K562 (cell line): Measurements from ENCODE around the gene PIK3CD. TPM values are rescaled to one million over a fixed set of nuclear protein-coding genes. Genes with fewer than 3 reads are reported as not detected.
A peak's percentile ranks its signal among the peaks of the same experiment; 100 is the strongest.

Source experiments
- HDAC1 ChIP-seq, 2 experiments: fragments of 450-650 bp; IDR thresholded peaks; 2 replicates each; pipeline ENCODE4 v1.6.1; 2016 to 2017; ENCODE audit warnings: inconsistent platforms in 1 of 2, mild to moderate bottlenecking in 1 of 2, moderate library complexity in 1 of 2
- HDAC2 ChIP-seq: fragments of 450-650 bp; IDR thresholded peaks from 2 replicates; pipeline ENCODE4 v1.6.1; 2016; ENCODE audit warnings: mild to moderate bottlenecking
- MBD2 ChIP-seq: sonication (generic); IDR thresholded peaks from 2 replicates; pipeline ENCODE4 v1.6.1; 2016; ENCODE audit warnings: low read depth, borderline replicate concordance
- MYBL2 ChIP-seq, 2 experiments: fragments of 450-650 bp in 1 of 2; sonication (generic) in 1 of 2; formaldehyde crosslinking in 1 of 2; IDR thresholded peaks; 2 replicates each; pipeline versions ENCODE4 v1.6.1 to v1.8.1; 2017 to 2022; ENCODE audit warnings: borderline replicate concordance in 1 of 2, inconsistent platforms in 1 of 2, low read depth in 1 of 2, mild to moderate bottlenecking in 1 of 2, missing genetic modification reagents in 1 of 2, moderate library complexity in 1 of 2
- NBN ChIP-seq: fragments of 450-650 bp; IDR thresholded peaks from 2 replicates; pipeline ENCODE4 v1.6.1; 2016; ENCODE audit warnings: low read depth, mild to moderate bottlenecking
- NR2C1 ChIP-seq, 2 experiments: fragments of 450-650 bp; IDR thresholded peaks; 2 replicates each; pipeline ENCODE4 v1.6.1; 2017; ENCODE audit warnings: mild to moderate bottlenecking in 2 of 2, antibody characterized with exemption in 1 of 2, inconsistent platforms in 1 of 2, missing compliant biosample characterization in 1 of 2, missing genetic modification characterization in 1 of 2
- POLR2A ChIP-seq: fragments of 450-650 bp; conservative IDR thresholded peaks from 2 replicates; pipeline ENCODE4 v1.6.1; 2016
- RFX7 ChIP-seq: fragments of 250-450 bp; sonication (Bioruptor Pico); IDR thresholded peaks from 2 replicates; pipeline ENCODE4 v1.5.1; 2021; ENCODE audit warnings: mild to moderate bottlenecking
- SRSF7 ChIP-seq: fragments of 200-400 bp; formaldehyde crosslinking; optimal IDR thresholded peaks from 2 replicates; pipeline ENCODE3; 2017; ENCODE audit warnings: mild to moderate bottlenecking, low read depth, low read length
- ZFP1 ChIP-seq: fragments of 450-650 bp; formaldehyde crosslinking; IDR thresholded peaks from 2 replicates; pipeline ENCODE4 v1.4.0; 2020; ENCODE audit warnings: mild to moderate bottlenecking, mixed read lengths
- ZNF57 ChIP-seq: fragments of 450-650 bp; formaldehyde crosslinking; IDR thresholded peaks from 2 replicates; pipeline ENCODE4 v1.4.0; 2020; ENCODE audit warnings: mild to moderate bottlenecking, moderate library complexity
- polyA plus RNA-seq, 8 experiments: library from polyadenylated mRNA; depleted of rRNA in 4 of 8; stranded (reverse) in 5 of 8; unstranded in 3 of 8; fragments of >200 nt; fragmentation: Nextera tagmentation in 2 of 8; fragmentation: Illumina TruSeq in 1 of 8; extraction: Ambion mirVana in 2 of 8; extraction: Trizol in 1 of 8; gene quantifications; 2 replicates each; pipeline versions ENCODE4 v1.2.1 to v1.2.3, GENCODE V29; 2011 to 2014; ENCODE audit warnings: inconsistent platforms in 1 of 8, missing spikeins in 1 of 8
- total RNA-seq, 7 experiments: library from RNA; depleted of rRNA in 6 of 7; stranded (reverse); fragments of >200 nt in 6 of 7; fragmentation: Illumina TruSeq in 2 of 7; extraction: Trizol in 2 of 7; gene quantifications; 2 replicates each; pipeline versions ENCODE4 v1.2.1 to v1.2.3, GENCODE V29; 2011 to 2021; ENCODE audit warnings: low replicate concordance in 1 of 7
- TF ChIP-seq, protein P1 (sequence below): fragments of 450-650 bp; formaldehyde crosslinking; IDR thresholded peaks from 2 replicates; pipeline ENCODE4 v1.4.0; 2020; ENCODE audit warnings: mild to moderate bottlenecking, moderate library complexity
- TF ChIP-seq, protein P2 (sequence below): sonication (generic); formaldehyde crosslinking; IDR thresholded peaks from 2 replicates; pipeline ENCODE4 v1.8.0; 2023; ENCODE audit warnings: mild to moderate bottlenecking, missing genetic modification reagents
- TF ChIP-seq, protein P3 (sequence below): fragments of 250-450 bp; sonication (Bioruptor Pico); IDR thresholded peaks from 2 replicates; pipeline ENCODE4 v1.8.0; 2022; ENCODE audit warnings: moderate library complexity, mild to moderate bottlenecking, inconsistent platforms

PIK3CD gene
- total and polyA plus RNA-seq, 9 of the 15 experiments (the other 6 are each of a cell fraction or from before 2014, with no cell fraction given), result 1.8 to 20.8 (median 7.2) TPM

DNA sequence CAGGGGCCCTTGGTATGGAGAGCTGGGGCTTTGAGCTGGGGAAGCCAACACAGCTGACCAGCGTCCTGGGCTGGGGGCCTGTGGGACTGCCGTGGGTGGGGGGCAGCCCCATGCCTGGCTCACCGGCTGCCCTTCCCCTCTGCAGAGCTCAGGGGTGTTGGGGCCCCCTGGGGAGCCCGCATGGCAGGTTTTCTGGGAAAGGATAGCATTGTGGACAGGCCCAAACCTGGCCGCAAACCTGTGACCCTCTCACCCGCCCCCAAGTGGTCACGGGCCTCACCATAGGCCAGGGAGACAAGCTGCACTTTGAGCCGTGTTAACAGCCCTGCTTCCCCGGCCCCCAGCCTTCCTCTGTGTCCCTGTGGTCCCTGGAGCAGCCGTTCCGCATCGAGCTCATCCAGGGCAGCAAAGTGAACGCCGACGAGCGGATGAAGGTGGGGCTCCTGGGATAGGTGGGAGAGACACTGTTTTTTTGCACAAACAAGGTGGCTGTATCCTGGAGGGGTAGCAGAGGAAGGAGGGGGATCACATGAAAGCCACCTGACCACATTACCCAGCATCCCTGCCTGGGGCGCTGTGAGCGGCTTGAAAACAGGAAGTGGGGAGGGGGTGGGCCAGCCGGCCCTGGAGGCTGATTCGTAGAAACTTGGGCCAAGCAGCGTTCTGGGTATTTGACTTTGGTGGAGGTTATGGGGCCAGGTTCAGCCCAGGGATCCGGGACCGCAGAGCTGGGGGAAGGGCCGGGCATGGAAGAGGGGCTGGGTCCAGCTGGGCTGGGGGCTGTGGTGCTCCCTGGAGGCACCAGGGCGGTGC is 65.9 kb downstream of the PIK3CD start (continued):
- TF ChIP-seq, protein P1, sequence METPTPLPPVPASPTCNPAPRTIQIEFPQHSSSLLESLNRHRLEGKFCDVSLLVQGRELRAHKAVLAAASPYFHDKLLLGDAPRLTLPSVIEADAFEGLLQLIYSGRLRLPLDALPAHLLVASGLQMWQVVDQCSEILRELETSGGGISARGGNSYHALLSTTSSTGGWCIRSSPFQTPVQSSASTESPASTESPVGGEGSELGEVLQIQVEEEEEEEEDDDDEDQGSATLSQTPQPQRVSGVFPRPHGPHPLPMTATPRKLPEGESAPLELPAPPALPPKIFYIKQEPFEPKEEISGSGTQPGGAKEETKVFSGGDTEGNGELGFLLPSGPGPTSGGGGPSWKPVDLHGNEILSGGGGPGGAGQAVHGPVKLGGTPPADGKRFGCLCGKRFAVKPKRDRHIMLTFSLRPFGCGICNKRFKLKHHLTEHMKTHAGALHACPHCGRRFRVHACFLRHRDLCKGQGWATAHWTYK (CRISPR knock-in tag), result peak; percentile 84
- TF ChIP-seq MBD2 (no peak; the same call in 1 of the 2 replicates), MYBL2 (IDR thresholded peaks at IDR 0.05; ENCODE audit: low read depth) (no peak), MYBL2 (CRISPR knock-in tag; IDR thresholded peaks at IDR 0.05; ENCODE audit: borderline replicate concordance) (no peak), SRSF7 (no peak), ZFP1 (CRISPR knock-in tag) (no peak; the same call in none of the 2 replicates), ZNF57 (CRISPR knock-in tag) (no peak), POLR2A (peak; percentile 91), HDAC2 (peak; percentile 86), HDAC1 (IDR thresholded peaks at IDR 0.05) (peak in 1 of 2 experiments; percentile 87; a peak in 2 of 4 replicates), RFX7 (CRISPR knock-in tag) (peak; percentile 77; the same call in 1 of the 2 replicates), NBN (0 out of 2 replicates have a peak, but pooled peaks have one; percentile 60), NR2C1 (IDR thresholded peaks at IDR 0.05) (peak; percentile 66), NR2C1 (tag; IDR thresholded peaks at IDR 0.05) (peak; percentile 55)
- TF ChIP-seq, protein P2, sequence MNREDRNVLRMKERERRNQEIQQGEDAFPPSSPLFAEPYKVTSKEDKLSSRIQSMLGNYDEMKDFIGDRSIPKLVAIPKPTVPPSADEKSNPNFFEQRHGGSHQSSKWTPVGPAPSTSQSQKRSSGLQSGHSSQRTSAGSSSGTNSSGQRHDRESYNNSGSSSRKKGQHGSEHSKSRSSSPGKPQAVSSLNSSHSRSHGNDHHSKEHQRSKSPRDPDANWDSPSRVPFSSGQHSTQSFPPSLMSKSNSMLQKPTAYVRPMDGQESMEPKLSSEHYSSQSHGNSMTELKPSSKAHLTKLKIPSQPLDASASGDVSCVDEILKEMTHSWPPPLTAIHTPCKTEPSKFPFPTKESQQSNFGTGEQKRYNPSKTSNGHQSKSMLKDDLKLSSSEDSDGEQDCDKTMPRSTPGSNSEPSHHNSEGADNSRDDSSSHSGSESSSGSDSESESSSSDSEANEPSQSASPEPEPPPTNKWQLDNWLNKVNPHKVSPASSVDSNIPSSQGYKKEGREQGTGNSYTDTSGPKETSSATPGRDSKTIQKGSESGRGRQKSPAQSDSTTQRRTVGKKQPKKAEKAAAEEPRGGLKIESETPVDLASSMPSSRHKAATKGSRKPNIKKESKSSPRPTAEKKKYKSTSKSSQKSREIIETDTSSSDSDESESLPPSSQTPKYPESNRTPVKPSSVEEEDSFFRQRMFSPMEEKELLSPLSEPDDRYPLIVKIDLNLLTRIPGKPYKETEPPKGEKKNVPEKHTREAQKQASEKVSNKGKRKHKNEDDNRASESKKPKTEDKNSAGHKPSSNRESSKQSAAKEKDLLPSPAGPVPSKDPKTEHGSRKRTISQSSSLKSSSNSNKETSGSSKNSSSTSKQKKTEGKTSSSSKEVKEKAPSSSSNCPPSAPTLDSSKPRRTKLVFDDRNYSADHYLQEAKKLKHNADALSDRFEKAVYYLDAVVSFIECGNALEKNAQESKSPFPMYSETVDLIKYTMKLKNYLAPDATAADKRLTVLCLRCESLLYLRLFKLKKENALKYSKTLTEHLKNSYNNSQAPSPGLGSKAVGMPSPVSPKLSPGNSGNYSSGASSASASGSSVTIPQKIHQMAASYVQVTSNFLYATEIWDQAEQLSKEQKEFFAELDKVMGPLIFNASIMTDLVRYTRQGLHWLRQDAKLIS (CRISPR knock-in tag), result no peak; the same call in 1 of the 2 replicates
- TF ChIP-seq, protein P3, sequence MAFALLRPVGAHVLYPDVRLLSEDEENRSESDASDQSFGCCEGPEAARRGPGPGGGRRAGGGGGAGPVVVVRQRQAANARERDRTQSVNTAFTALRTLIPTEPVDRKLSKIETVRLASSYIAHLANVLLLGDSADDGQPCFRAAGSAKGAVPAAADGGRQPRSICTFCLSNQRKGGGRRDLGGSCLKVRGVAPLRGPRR (CRISPR knock-in tag), result no peak
